Sigmoid colon (tissue), 4 donors: ENCODE results near the gene MAST1.

Experiments used
- EP300 ChIP-seq, 4 donors: sonication (generic); formaldehyde crosslinking; IDR thresholded peaks; one replicate each; pipeline ENCODE4 v1.6.1; 2017; ENCODE audit warnings: antibody characterized with exemption in 4 of 4
- POLR2A ChIP-seq, 2 donors: fragments of 450-650 bp; IDR thresholded peaks; one replicate each; pipeline ENCODE4 v1.6.1; 2016; ENCODE audit warnings: antibody characterized with exemption in 2 of 2, mild to moderate bottlenecking in 2 of 2, moderate library complexity in 2 of 2
- POLR2AphosphoS5 ChIP-seq, 4 donors: sonication (generic); formaldehyde crosslinking; IDR thresholded peaks; one replicate each; pipeline ENCODE4 v1.6.1; 2017; ENCODE audit warnings: antibody characterized with exemption in 4 of 4
- TF ChIP-seq, protein P1 (sequence below), 4 experiments: fragments of 450-650 bp in 3 of 4; fragments of 200-600 bp in 1 of 4; IDR thresholded peaks; one replicate each; pipeline ENCODE4 v1.5.1; 2016 to 2019; ENCODE audit warnings: antibody characterized with exemption in 4 of 4, mild to moderate bottlenecking in 3 of 4, moderate library complexity in 2 of 4

DNA sequence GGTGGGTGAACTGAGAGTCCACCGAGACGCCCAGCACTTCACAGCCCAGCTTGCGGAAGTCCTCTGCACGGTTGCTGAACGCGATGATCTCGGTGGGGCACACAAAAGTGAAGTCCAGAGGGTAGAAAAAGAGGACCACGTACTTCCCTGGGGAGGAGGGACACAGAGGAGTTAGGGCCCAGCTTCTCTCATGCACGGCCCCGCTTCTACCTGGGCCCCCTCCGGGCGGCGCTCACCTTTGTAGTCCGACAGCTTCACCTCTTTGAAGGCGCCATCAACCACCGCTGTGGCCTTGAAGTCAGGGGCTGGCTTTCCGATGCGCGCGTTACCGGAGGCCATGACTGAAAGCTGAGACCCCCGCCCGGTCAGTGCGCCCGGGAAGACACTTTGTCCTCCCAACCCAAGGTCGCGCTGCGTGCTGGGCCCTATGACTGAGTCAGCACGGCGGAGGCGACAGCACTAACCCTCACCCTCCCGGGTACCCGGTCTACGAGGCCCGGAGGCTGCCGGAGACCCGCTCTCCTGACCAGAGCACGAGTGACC lies 37.3 kb upstream of the MAST1 start:
- TF ChIP-seq EP300 (IDR thresholded peaks at IDR 0.05) = no peak
- TF ChIP-seq, protein P1, sequence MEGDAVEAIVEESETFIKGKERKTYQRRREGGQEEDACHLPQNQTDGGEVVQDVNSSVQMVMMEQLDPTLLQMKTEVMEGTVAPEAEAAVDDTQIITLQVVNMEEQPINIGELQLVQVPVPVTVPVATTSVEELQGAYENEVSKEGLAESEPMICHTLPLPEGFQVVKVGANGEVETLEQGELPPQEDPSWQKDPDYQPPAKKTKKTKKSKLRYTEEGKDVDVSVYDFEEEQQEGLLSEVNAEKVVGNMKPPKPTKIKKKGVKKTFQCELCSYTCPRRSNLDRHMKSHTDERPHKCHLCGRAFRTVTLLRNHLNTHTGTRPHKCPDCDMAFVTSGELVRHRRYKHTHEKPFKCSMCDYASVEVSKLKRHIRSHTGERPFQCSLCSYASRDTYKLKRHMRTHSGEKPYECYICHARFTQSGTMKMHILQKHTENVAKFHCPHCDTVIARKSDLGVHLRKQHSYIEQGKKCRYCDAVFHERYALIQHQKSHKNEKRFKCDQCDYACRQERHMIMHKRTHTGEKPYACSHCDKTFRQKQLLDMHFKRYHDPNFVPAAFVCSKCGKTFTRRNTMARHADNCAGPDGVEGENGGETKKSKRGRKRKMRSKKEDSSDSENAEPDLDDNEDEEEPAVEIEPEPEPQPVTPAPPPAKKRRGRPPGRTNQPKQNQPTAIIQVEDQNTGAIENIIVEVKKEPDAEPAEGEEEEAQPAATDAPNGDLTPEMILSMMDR (IDR thresholded peaks at IDR 0.05) = no peak
- no peak for TF ChIP-seq POLR2A (IDR thresholded peaks at IDR 0.05)
- no peak for TF ChIP-seq POLR2AphosphoS5 (IDR thresholded peaks at IDR 0.05)
